ENCODE data around the gene GTF2H1.
"Not testable (repeated sequence)": the region's sequence is repeated elsewhere in the genome, so short reads cannot be mapped to it uniquely, and the experiment has no call there.

DNA sequence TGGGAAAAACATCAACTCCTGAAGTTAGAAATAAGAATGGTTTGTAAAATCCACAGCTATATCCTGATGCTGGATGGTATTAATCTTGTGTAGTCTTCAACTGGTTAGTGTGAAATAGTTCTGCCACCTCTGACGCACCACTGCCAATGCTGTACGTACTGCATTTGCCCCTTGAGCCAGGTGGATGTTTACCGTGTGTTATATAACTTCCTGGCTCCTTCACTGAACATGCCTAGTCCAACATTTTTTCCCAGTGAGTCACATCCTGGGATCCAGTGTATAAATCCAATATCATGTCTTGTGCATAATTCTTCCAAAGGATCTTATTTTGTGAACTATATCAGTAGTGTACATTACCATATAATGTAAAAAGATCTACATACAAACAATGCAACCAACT is 85.0 kb downstream of the GTF2H1 start:
- TF ChIP-seq, protein P1, sequence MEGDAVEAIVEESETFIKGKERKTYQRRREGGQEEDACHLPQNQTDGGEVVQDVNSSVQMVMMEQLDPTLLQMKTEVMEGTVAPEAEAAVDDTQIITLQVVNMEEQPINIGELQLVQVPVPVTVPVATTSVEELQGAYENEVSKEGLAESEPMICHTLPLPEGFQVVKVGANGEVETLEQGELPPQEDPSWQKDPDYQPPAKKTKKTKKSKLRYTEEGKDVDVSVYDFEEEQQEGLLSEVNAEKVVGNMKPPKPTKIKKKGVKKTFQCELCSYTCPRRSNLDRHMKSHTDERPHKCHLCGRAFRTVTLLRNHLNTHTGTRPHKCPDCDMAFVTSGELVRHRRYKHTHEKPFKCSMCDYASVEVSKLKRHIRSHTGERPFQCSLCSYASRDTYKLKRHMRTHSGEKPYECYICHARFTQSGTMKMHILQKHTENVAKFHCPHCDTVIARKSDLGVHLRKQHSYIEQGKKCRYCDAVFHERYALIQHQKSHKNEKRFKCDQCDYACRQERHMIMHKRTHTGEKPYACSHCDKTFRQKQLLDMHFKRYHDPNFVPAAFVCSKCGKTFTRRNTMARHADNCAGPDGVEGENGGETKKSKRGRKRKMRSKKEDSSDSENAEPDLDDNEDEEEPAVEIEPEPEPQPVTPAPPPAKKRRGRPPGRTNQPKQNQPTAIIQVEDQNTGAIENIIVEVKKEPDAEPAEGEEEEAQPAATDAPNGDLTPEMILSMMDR (IDR thresholded peaks at IDR 0.05; ENCODE audit: low read length), result not testable (repeated sequence)
- not testable (repeated sequence) for TF ChIP-seq EZH2 (IDR thresholded peaks at IDR 0.05; ENCODE audit: borderline replicate concordance, low read length)
